Measurements from ENCODE around the gene PLA2G2D. TPM values are rescaled to one million over a fixed set of nuclear protein-coding genes. Genes with fewer than 3 reads are reported as not detected.

Gene PLA2G2D
- total RNA-seq, 1 donor from 2014 or later: 0.27 TPM

GRCh38 chr1:20111452-20111851, 7.9 kb downstream of the PLA2G2D start:
- Histone ChIP-seq H3K27ac (no peak overlapping the region), H3K36me3 (no peaks in the 10 kb centered on the region), H3K9me3 (no peaks in the 10 kb centered on the region), H3K27me3 (ENCODE audit: low read depth) (peaks cover 6% of the 10 kb centered on the region), H3K4me3 (no peak overlapping the region), H3K4me1 (peaks cover 5% of the 10 kb centered on the region)
- no peak for DNase-seq
- no peak for ATAC-seq
- TF ChIP-seq CTCF (IDR thresholded peaks at IDR 0.05): no peak
- intact Hi-C loops (cut with DNase I): no loop called here

- TF ChIP-seq CTCF (IDR thresholded peaks at IDR 0.05): no peak
- no peak for ATAC-seq
- no peaks in the 10 kb centered on the region for H3K36me3 ChIP-seq
- no peak overlapping the region for H3K4me3 ChIP-seq
- H3K27ac ChIP-seq: no peak overlapping the region
- intact Hi-C loops (cut with DNase I): no loop called here
- no peaks in the 10 kb centered on the region for H3K9me3 ChIP-seq
- H3K4me1 ChIP-seq: peaks cover 5% of the 10 kb centered on the region
- no peak for DNase-seq
- H3K27me3 ChIP-seq (ENCODE audit: low read depth): peaks cover 6% of the 10 kb centered on the region
Measured at GRCh38 chr1:20110679-20111078, 8.7 kb downstream of the PLA2G2D start.

GRCh38 chr1:20109223-20109856, 10.0 kb downstream of the PLA2G2D start:
- ATAC-seq (peak; percentile 74 to 79), DNase-seq (no peak)
- Histone ChIP-seq H3K27ac (no peak overlapping the region), H3K27me3 (ENCODE audit: low read depth) (peaks cover 6% of the 10 kb centered on the region), H3K4me1 (peaks cover 5% of the 10 kb centered on the region), H3K4me3 (no peak overlapping the region), H3K36me3 (no peaks in the 10 kb centered on the region), H3K9me3 (no peaks in the 10 kb centered on the region)
- no peak for TF ChIP-seq CTCF (IDR thresholded peaks at IDR 0.05)
- intact Hi-C loops (cut with DNase I): no loop called here

- ATAC-seq (no peak), DNase-seq (no peak)
- Histone ChIP-seq H3K4me1 (peaks cover 5% of the 10 kb centered on the region), H3K27ac (no peak overlapping the region), H3K9me3 (no peaks in the 10 kb centered on the region), H3K36me3 (no peaks in the 10 kb centered on the region), H3K27me3 (ENCODE audit: low read depth) (peaks cover 6% of the 10 kb centered on the region), H3K4me3 (no peak overlapping the region)
- intact Hi-C loops (cut with DNase I): no loop called here
- no peak for TF ChIP-seq CTCF (IDR thresholded peaks at IDR 0.05)
Measured at GRCh38 chr1:20108366-20109123, 10.8 kb downstream of the PLA2G2D start.

GRCh38 chr1:20107796-20108195, 11.5 kb downstream of the PLA2G2D start:
- H3K9me3 ChIP-seq: no peaks in the 10 kb centered on the region
- DNase-seq (no peak), ATAC-seq (no peak)
- H3K4me3 ChIP-seq: no peak overlapping the region
- peaks cover 6% of the 10 kb centered on the region for H3K27me3 ChIP-seq (ENCODE audit: low read depth)
- peaks cover 5% of the 10 kb centered on the region for H3K4me1 ChIP-seq
- no peaks in the 10 kb centered on the region for H3K36me3 ChIP-seq
- no peak for TF ChIP-seq CTCF (IDR thresholded peaks at IDR 0.05)
- no peak overlapping the region for H3K27ac ChIP-seq
- intact Hi-C loops (cut with DNase I): no loop called here

Data from lower lobe of right lung (tissue), 2 donors.